SK-N-MC (cell line): ENCODE measurements around the gene CEP63.

Experiments used
- DNase-seq: peaks from one replicate; pipeline ENCODE4 v3.0.0-alpha.2; 2011; ENCODE audit warnings: low read depth, low spot score
- H3K27ac ChIP-seq: fragments of 200-600 bp; sonication (generic); 2 replicates; pipeline ENCODE4 v1.5.1; 2016; ENCODE audit warnings: mixed run types
- H3K36me3 ChIP-seq: fragments of 200-600 bp; sonication (generic); 2 replicates; pipeline ENCODE4 v1.6.1; 2017; ENCODE audit warnings: antibody characterized with exemption, low read length, mixed read lengths; ENCODE audit not compliant: insufficient read depth
- H3K4me3 ChIP-seq: fragments of 200-600 bp; sonication (generic); 2 replicates; pipeline ENCODE4 v1.5.1; 2016
- H3K9ac ChIP-seq: fragments of 200-600 bp; sonication (generic); 2 replicates; pipeline ENCODE4 v1.8.0; 2017; ENCODE audit warnings: mixed run types, mixed read lengths; ENCODE audit not compliant: insufficient read length
- H3K9me3 ChIP-seq: fragments of 200-600 bp; sonication (generic); 2 replicates; pipeline ENCODE4 v1.6.1; 2017; ENCODE audit warnings: low read depth, mild to moderate bottlenecking, antibody characterized with exemption, low read length, moderate library complexity, mixed read lengths
- EZH2 ChIP-seq: fragments of 200-600 bp; sonication (generic); IDR thresholded peaks from one replicate; pipeline ENCODE4 v1.6.1; 2017; ENCODE audit warnings: antibody characterized with exemption
- FOXP2 ChIP-seq: optimal IDR thresholded peaks from 2 replicates; pipeline ENCODE3; 2011; ENCODE audit warnings: mild to moderate bottlenecking, moderate library complexity; ENCODE audit not compliant: insufficient read depth; ENCODE audit errors: extremely low read length, control extremely low read depth
- POLR2AphosphoS5 ChIP-seq: IDR thresholded peaks from 2 replicates; pipeline ENCODE4 v1.6.1; 2012; ENCODE audit warnings: mild to moderate bottlenecking, low read depth, low read length, borderline replicate concordance

Gene CEP63

GRCh38 chr3:134516905-134517304, 31.0 kb downstream of the CEP63 start:
- H3K9me3 ChIP-seq = no peaks in the 10 kb centered on the region
- H3K9ac ChIP-seq = no peak overlapping the region
- no peak for DNase-seq
- H3K36me3 ChIP-seq = peaks cover 5% of the 10 kb centered on the region; the same call in 1 of the 2 replicates
- TF ChIP-seq POLR2AphosphoS5 (no peak), FOXP2 (no peak), EZH2 (no peak)
- no peak overlapping the region for H3K4me3 ChIP-seq
- no peak overlapping the region for H3K27ac ChIP-seq

GRCh38 chr3:134517791-134518190, 31.9 kb downstream of the CEP63 start:
- Histone ChIP-seq H3K36me3 (0 out of 2 replicates have a peak, but pooled peaks cover 5% of the 10 kb centered on the region), H3K9me3 (no peaks in the 10 kb centered on the region), H3K27ac (no peak overlapping the region), H3K9ac (no peak overlapping the region), H3K4me3 (no peak overlapping the region)
- no peak for TF ChIP-seq FOXP2
- TF ChIP-seq POLR2AphosphoS5 = no peak
- TF ChIP-seq EZH2 = no peak
- no peak for DNase-seq

- Histone ChIP-seq H3K36me3 (0 out of 2 replicates have a peak, but pooled peaks cover 5% of the 10 kb centered on the region), H3K4me3 (no peak overlapping the region), H3K9me3 (peaks cover 4% of the 10 kb centered on the region; the same call in 1 of the 2 replicates), H3K27ac (no peak overlapping the region), H3K9ac (no peak overlapping the region)
- DNase-seq = no peak
- no peak for TF ChIP-seq EZH2
- no peak for TF ChIP-seq POLR2AphosphoS5
- no peak for TF ChIP-seq FOXP2
These were observed 36.7 kb downstream of the CEP63 start for GRCh38 chr3:134522541-134522940.

GRCh38 chr3:134525293-134525692, 39.4 kb downstream of the CEP63 start:
- Histone ChIP-seq H3K36me3 (no peaks in the 10 kb centered on the region), H3K27ac (no peak overlapping the region), H3K9me3 (peaks cover 4% of the 10 kb centered on the region; the same call in 1 of the 2 replicates), H3K4me3 (no peak overlapping the region), H3K9ac (no peak overlapping the region)
- no peak for TF ChIP-seq EZH2
- no peak for DNase-seq

GRCh38 chr3:134526319-134526718, 40.5 kb downstream of the CEP63 start:
- Histone ChIP-seq H3K9me3 (peaks cover 4% of the 10 kb centered on the region; the same call in 1 of the 2 replicates), H3K36me3 (no peaks in the 10 kb centered on the region)
- TF ChIP-seq POLR2AphosphoS5 (no peak), EZH2 (no peak)

GRCh38 chr3:134527037-134527436, 41.2 kb downstream of the CEP63 start:
- Histone ChIP-seq H3K9me3 (peaks cover 4% of the 10 kb centered on the region; the same call in 1 of the 2 replicates), H3K27ac (no peak overlapping the region), H3K4me3 (no peak overlapping the region), H3K36me3 (no peaks in the 10 kb centered on the region), H3K9ac (no peak overlapping the region)
- DNase-seq = no peak
- TF ChIP-seq POLR2AphosphoS5 = no peak
- no peak for TF ChIP-seq EZH2
- TF ChIP-seq FOXP2 = no peak

More at GRCh38 chr3:134526319-134526718, 40.5 kb downstream of the CEP63 start:
- Histone ChIP-seq H3K4me3 (no peak overlapping the region), H3K9ac (no peak overlapping the region), H3K27ac (no peak overlapping the region)
- DNase-seq = no peak

- Histone ChIP-seq H3K4me3 (no peak overlapping the region), H3K9me3 (peaks cover 4% of the 10 kb centered on the region; the same call in 1 of the 2 replicates), H3K27ac (no peak overlapping the region), H3K9ac (no peak overlapping the region), H3K36me3 (no peaks in the 10 kb centered on the region)
- no peak for TF ChIP-seq FOXP2
- no peak for DNase-seq
These were observed 41.8 kb downstream of the CEP63 start for GRCh38 chr3:134527538-134528186.

GRCh38 chr3:134533493-134533892, 47.6 kb downstream of the CEP63 start:
- Histone ChIP-seq H3K4me3 (no peak overlapping the region), H3K9ac (no peak overlapping the region), H3K27ac (no peak overlapping the region), H3K36me3 (peaks cover 9% of the 10 kb centered on the region), H3K9me3 (no peaks in the 10 kb centered on the region)
- TF ChIP-seq POLR2AphosphoS5 (no peak), FOXP2 (no peak), EZH2 (no peak)
- DNase-seq = no peak

GRCh38 chr3:134535186-134535970, 49.5 kb downstream of the CEP63 start:
- Histone ChIP-seq H3K27ac (no peak overlapping the region), H3K9ac (no peak overlapping the region), H3K4me3 (no peak overlapping the region), H3K9me3 (no peaks in the 10 kb centered on the region), H3K36me3 (peaks cover 9% of the 10 kb centered on the region)
- TF ChIP-seq FOXP2 = no peak
- TF ChIP-seq POLR2AphosphoS5 = no peak
- TF ChIP-seq EZH2 = no peak
- no peak for DNase-seq
